ENCODE results near the gene SPRTN.
A peak's percentile ranks its signal among the peaks of the same experiment; 100 is the strongest.

Gene SPRTN

GRCh38 chr1:231319080-231319479 lies 19.0 kb upstream of the SPRTN start:
- Histone ChIP-seq H3K27ac (ENCODE audit: low read depth, low read length) (no peak overlapping the region), H3K4me3 (ENCODE audit: low read length) (no peak overlapping the region), H3K4me1 (ENCODE audit: control insufficient read depth, insufficient read depth, low read length) (no peaks in the 10 kb centered on the region), H3K36me3 (ENCODE audit: control insufficient read depth, insufficient read depth, low read length) (no peaks in the 10 kb centered on the region), H3K9ac (ENCODE audit: low read length) (no peak overlapping the region), H3K27me3 (ENCODE audit: control insufficient read depth, insufficient read depth, low read length) (no peaks in the 10 kb centered on the region)

GRCh38 chr1:231322880-231323530 lies 15.1 kb upstream of the SPRTN start:
- Histone ChIP-seq H3K4me1 (ENCODE audit: control insufficient read depth, insufficient read depth, low read length) (no peaks in the 10 kb centered on the region), H3K4me3 (ENCODE audit: low read length) (no peak overlapping the region), H3K9ac (ENCODE audit: low read length) (no peak overlapping the region), H3K27me3 (ENCODE audit: control insufficient read depth, insufficient read depth, low read length) (no peaks in the 10 kb centered on the region), H3K36me3 (ENCODE audit: control insufficient read depth, insufficient read depth, low read length) (no peaks in the 10 kb centered on the region), H3K27ac (ENCODE audit: low read depth, low read length) (no peak overlapping the region)

- no peak overlapping the region for H3K4me3 ChIP-seq (ENCODE audit: low read length)
- H3K36me3 ChIP-seq (ENCODE audit: control insufficient read depth, insufficient read depth, low read length) = no peaks in the 10 kb centered on the region
- no peak overlapping the region for H3K27ac ChIP-seq (ENCODE audit: low read depth, low read length)
- H3K27me3 ChIP-seq (ENCODE audit: control insufficient read depth, insufficient read depth, low read length) = no peaks in the 10 kb centered on the region
- H3K9ac ChIP-seq (ENCODE audit: low read length) = no peak overlapping the region
- no peaks in the 10 kb centered on the region for H3K4me1 ChIP-seq (ENCODE audit: control insufficient read depth, insufficient read depth, low read length)
These were observed 13.4 kb upstream of the SPRTN start for GRCh38 chr1:231324660-231325059.

- Histone ChIP-seq H3K4me3 (ENCODE audit: low read length) (no peak overlapping the region), H3K27ac (ENCODE audit: low read depth, low read length) (no peak overlapping the region), H3K36me3 (ENCODE audit: control insufficient read depth, insufficient read depth, low read length) (no peaks in the 10 kb centered on the region)
These were observed 11.8 kb upstream of the SPRTN start for GRCh38 chr1:231326248-231326647.

GRCh38 chr1:231327617-231328016 lies 10.5 kb upstream of the SPRTN start:
- Histone ChIP-seq H3K27ac (ENCODE audit: low read depth, low read length) (no peak overlapping the region), H3K4me3 (ENCODE audit: low read length) (no peak overlapping the region), H3K9ac (ENCODE audit: low read length) (no peak overlapping the region), H3K27me3 (ENCODE audit: control insufficient read depth, insufficient read depth, low read length) (no peaks in the 10 kb centered on the region), H3K36me3 (ENCODE audit: control insufficient read depth, insufficient read depth, low read length) (no peaks in the 10 kb centered on the region), H3K4me1 (ENCODE audit: control insufficient read depth, insufficient read depth, low read length) (no peaks in the 10 kb centered on the region)

More at GRCh38 chr1:231326248-231326647, 11.8 kb upstream of the SPRTN start:
- no peaks in the 10 kb centered on the region for H3K27me3 ChIP-seq (ENCODE audit: control insufficient read depth, insufficient read depth, low read length)
- H3K4me1 ChIP-seq (ENCODE audit: control insufficient read depth, insufficient read depth, low read length) = no peaks in the 10 kb centered on the region
- H3K9ac ChIP-seq (ENCODE audit: low read length) = no peak overlapping the region

GRCh38 chr1:231329483-231329882 lies 8.6 kb upstream of the SPRTN start:
- Histone ChIP-seq H3K4me1 (ENCODE audit: control insufficient read depth, insufficient read depth, low read length) (peaks cover 8% of the 10 kb centered on the region), H3K27ac (ENCODE audit: low read depth, low read length) (no peak overlapping the region), H3K27me3 (ENCODE audit: control insufficient read depth, insufficient read depth, low read length) (no peaks in the 10 kb centered on the region), H3K4me3 (ENCODE audit: low read length) (no peak overlapping the region), H3K36me3 (ENCODE audit: control insufficient read depth, insufficient read depth, low read length) (no peaks in the 10 kb centered on the region), H3K9ac (ENCODE audit: low read length) (no peak overlapping the region)

- Histone ChIP-seq H3K27me3 (ENCODE audit: control insufficient read depth, insufficient read depth, low read length) (no peaks in the 10 kb centered on the region), H3K4me3 (ENCODE audit: low read length) (no peak overlapping the region), H3K27ac (ENCODE audit: low read depth, low read length) (no peak overlapping the region), H3K9ac (ENCODE audit: low read length) (no peak overlapping the region), H3K4me1 (ENCODE audit: control insufficient read depth, insufficient read depth, low read length) (peaks cover 28% of the 10 kb centered on the region), H3K36me3 (ENCODE audit: control insufficient read depth, insufficient read depth, low read length) (no peaks in the 10 kb centered on the region)
These were observed 5.3 kb upstream of the SPRTN start for GRCh38 chr1:231332761-231333160.

- no peaks in the 10 kb centered on the region for H3K36me3 ChIP-seq (ENCODE audit: control insufficient read depth, insufficient read depth, low read length)
- peak overlapping the region; percentile 1 for H3K4me3 ChIP-seq (ENCODE audit: low read length)
- peaks cover 28% of the 10 kb centered on the region for H3K4me1 ChIP-seq (ENCODE audit: control insufficient read depth, insufficient read depth, low read length)
- no peak overlapping the region for H3K9ac ChIP-seq (ENCODE audit: low read length)
- H3K27me3 ChIP-seq (ENCODE audit: control insufficient read depth, insufficient read depth, low read length) = no peaks in the 10 kb centered on the region
- H3K27ac ChIP-seq (ENCODE audit: low read depth, low read length) = no peak overlapping the region
These were observed 3.9 kb upstream of the SPRTN start for GRCh38 chr1:231334079-231334666.

- Histone ChIP-seq H3K27ac (ENCODE audit: low read depth, low read length) (no peak overlapping the region), H3K4me1 (ENCODE audit: control insufficient read depth, insufficient read depth, low read length) (peaks cover 33% of the 10 kb centered on the region), H3K27me3 (ENCODE audit: control insufficient read depth, insufficient read depth, low read length) (no peaks in the 10 kb centered on the region), H3K4me3 (ENCODE audit: low read length) (peak overlapping the region; percentile 20), H3K36me3 (ENCODE audit: control insufficient read depth, insufficient read depth, low read length) (no peaks in the 10 kb centered on the region), H3K9ac (ENCODE audit: low read length) (no peak overlapping the region)
These were observed 3.1 kb upstream of the SPRTN start for GRCh38 chr1:231334952-231335351.

GRCh38 chr1:231335663-231336602 lies 2.2 kb upstream of the SPRTN start:
- Histone ChIP-seq H3K4me1 (ENCODE audit: control insufficient read depth, insufficient read depth, low read length) (peaks cover 33% of the 10 kb centered on the region), H3K9ac (ENCODE audit: low read length) (no peak overlapping the region), H3K4me3 (ENCODE audit: low read length) (peak overlapping the region; percentile 96), H3K36me3 (ENCODE audit: control insufficient read depth, insufficient read depth, low read length) (no peaks in the 10 kb centered on the region), H3K27ac (ENCODE audit: low read depth, low read length) (no peak overlapping the region), H3K27me3 (ENCODE audit: control insufficient read depth, insufficient read depth, low read length) (no peaks in the 10 kb centered on the region)

GRCh38 chr1:231337043-231337471 lies 1.0 kb upstream of the SPRTN start:
- peak overlapping the region; percentile 96 for H3K4me3 ChIP-seq (ENCODE audit: low read length)
- H3K4me1 ChIP-seq (ENCODE audit: control insufficient read depth, insufficient read depth, low read length) = peaks cover 33% of the 10 kb centered on the region

GRCh38 chr1:231337472-231338269 lies 422 bp upstream of the SPRTN start, which contains the start of gene EXOC8:
TSS of gene EXOC8 (minus strand) at chr1:231337852. CDS start at chr1:231337745, 107 bp downstream.
- Histone ChIP-seq H3K4me3 (ENCODE audit: low read length) (peak within 1 kb of the TSS; percentile 96), H3K36me3 (ENCODE audit: control insufficient read depth, insufficient read depth, low read length) (peaks cover 2% of the 10 kb centered on the region), H3K9ac (ENCODE audit: low read length) (peak within 1 kb of the TSS; percentile 98), H3K4me1 (ENCODE audit: control insufficient read depth, insufficient read depth, low read length) (peaks cover 33% of the 10 kb centered on the region), H3K27ac (ENCODE audit: low read depth, low read length) (peak within 1 kb of the TSS; percentile 99), H3K27me3 (ENCODE audit: control insufficient read depth, insufficient read depth, low read length) (no peaks in the 10 kb centered on the region)

More at GRCh38 chr1:231337043-231337471, 1.0 kb upstream of the SPRTN start:
- Histone ChIP-seq H3K36me3 (ENCODE audit: control insufficient read depth, insufficient read depth, low read length) (peaks cover 2% of the 10 kb centered on the region), H3K27me3 (ENCODE audit: control insufficient read depth, insufficient read depth, low read length) (no peaks in the 10 kb centered on the region), H3K9ac (ENCODE audit: low read length) (peak overlapping the region; percentile 98), H3K27ac (ENCODE audit: low read depth, low read length) (peak overlapping the region; percentile 99)

Measured in rectal smooth muscle tissue (tissue), 1 donor.